GM21717 (cell line): Measurements from ENCODE around the gene RET.

Source experiments
- ATAC-seq: cut with Tn5 transposase; IDR thresholded peaks from one replicate; pipeline ENCODE4 v1.9.1; 2021; ENCODE audit warnings: mild to moderate bottlenecking, moderate library complexity; ENCODE audit not compliant: unreplicated experiment

RET gene

GRCh38 chr10:43076876-43077420, at the start of gene RET:
Gene RET (plus strand): TSS chr10:43077069. CDS start chr10:43077259, 190 bp downstream.
- ATAC-seq = no peak

GRCh38 chr10:43027331-43027955, 49.4 kb upstream of the RET start:
- ATAC-seq = no peak

GRCh38 chr10:43028143-43028542, 48.7 kb upstream of the RET start:
- ATAC-seq = no peak

GRCh38 chr10:43029043-43029442, 47.8 kb upstream of the RET start:
- no peak for ATAC-seq

- ATAC-seq = no peak
Measured at GRCh38 chr10:43032613-43033012, 44.3 kb upstream of the RET start.

- no peak for ATAC-seq
Measured at GRCh38 chr10:43035800-43036199, 41.1 kb upstream of the RET start.

GRCh38 chr10:43036481-43037428, 40.1 kb upstream of the RET start:
- ATAC-seq = no peak

GRCh38 chr10:43037440-43037839, 39.4 kb upstream of the RET start:
- no peak for ATAC-seq

GRCh38 chr10:43037942-43038782, 38.7 kb upstream of the RET start:
- ATAC-seq = no peak

- no peak for ATAC-seq
Measured at GRCh38 chr10:43038783-43039623, 37.9 kb upstream of the RET start.

GRCh38 chr10:43039624-43040481, 37.0 kb upstream of the RET start:
- no peak for ATAC-seq

GRCh38 chr10:43040482-43041256, 36.2 kb upstream of the RET start:
- ATAC-seq = no peak

- no peak for ATAC-seq
Measured at GRCh38 chr10:43041422-43042342, 35.2 kb upstream of the RET start.

- no peak for ATAC-seq
Measured at GRCh38 chr10:43042503-43043341, 34.1 kb upstream of the RET start.

- no peak for ATAC-seq
Measured at GRCh38 chr10:43043342-43043772, 33.5 kb upstream of the RET start.

- no peak for ATAC-seq
Measured at GRCh38 chr10:43043773-43044447, 33.0 kb upstream of the RET start.
